Myometrial cell (primary cell): ENCODE data around the gene CLCNKB. TPM values are rescaled to one million over a fixed set of nuclear protein-coding genes. Genes with fewer than 3 reads are reported as not detected.

Experiments
- total RNA-seq: library from RNA; depleted of rRNA; stranded (reverse); fragments of >200 nt; gene quantifications from 2 replicates; pipeline ENCODE4 v1.2.3, GENCODE V29; 2015

The CLCNKB gene
- 1.6 TPM in 1 of 2 replicates, not detected in the other for total RNA-seq

GRCh38 chr1:16043521-16043920, at the start of gene CLCNKB:
Gene CLCNKB (plus strand): TSS chr1:16043782. CDS start chr1:16044493, 711 bp downstream.

GRCh38 chr1:16017461-16018303, 25.9 kb upstream of the CLCNKB start, which contains the start of gene HSPB7:
Gene HSPB7 (minus strand): TSS chr1:16018043. CDS start chr1:16017963, 80 bp downstream.

GRCh38 chr1:16021681-16022080, 21.9 kb upstream of the CLCNKB start, which contains the start of gene CLCNKA:
Gene CLCNKA (plus strand): TSS chr1:16022036. CDS start chr1:16022620, 584 bp downstream.

GRCh38 chr1:16073490-16074119, 30.0 kb downstream of the CLCNKB start, which contains the start of gene FAM131C:
Gene FAM131C (minus strand): TSS chr1:16073651. CDS start chr1:16073442, 209 bp downstream.

Other genes with a start within 250 kb of the CLCNKB start
- gene UQCRHL, start 236.1 kb upstream of the CLCNKB start, total RNA-seq, result 1.2 and 2.8 TPM in 2 replicates
- 2.9 and 9.2 TPM in 2 replicates for gene SPEN, start 196.1 kb upstream of the CLCNKB start, total RNA-seq
- gene ZBTB17, start 67.7 kb upstream of the CLCNKB start, total RNA-seq, result 15.8 and 20.8 TPM in 2 replicates
- not detected in 2 replicates for gene SRARP, start 39.5 kb upstream of the CLCNKB start, total RNA-seq
- gene HSPB7, start 25.7 kb upstream of the CLCNKB start, total RNA-seq, result 0.35 and 0.58 TPM in 2 replicates
- gene CLCNKA, start 21.7 kb upstream of the CLCNKB start, total RNA-seq, result not detected in 2 replicates
- gene FAM131C, start 29.9 kb downstream of the CLCNKB start, total RNA-seq, result not detected in 2 replicates
- gene EPHA2, start 112.3 kb downstream of the CLCNKB start, total RNA-seq, result 62.7 and 69.8 TPM in 2 replicates
- gene ARHGEF19, start 168.9 kb downstream of the CLCNKB start, total RNA-seq, result 7.8 and 14.7 TPM in 2 replicates
- 6.9 and 17.0 TPM in 2 replicates for gene CPLANE2, start 193.4 kb downstream of the CLCNKB start, total RNA-seq